BLaER1 (cell line): ENCODE results near the gene PICK1.
"Not testable (repeated sequence)": the region's sequence is repeated elsewhere in the genome, so short reads cannot be mapped to it uniquely, and the experiment has no call there.

Source experiments
- H3K27ac ChIP-seq: shearing (Covaris generic); formaldehyde crosslinking; 2 replicates; pipeline ENCODE4 v1.8.1; 2022
- H3K27me3 ChIP-seq: shearing (Covaris generic); formaldehyde crosslinking; 2 replicates; pipeline ENCODE4 v1.8.1; 2022
- H3K36me3 ChIP-seq: shearing (Covaris generic); formaldehyde crosslinking; 2 replicates; pipeline ENCODE4 v1.8.1; 2022
- H3K4me1 ChIP-seq: shearing (Covaris generic); formaldehyde crosslinking; 2 replicates; pipeline ENCODE4 v1.8.1; 2022
- H3K4me2 ChIP-seq: shearing (Covaris generic); formaldehyde crosslinking; 2 replicates; pipeline ENCODE4 v1.8.1; 2022
- H3K4me3 ChIP-seq: shearing (Covaris generic); formaldehyde crosslinking; 2 replicates; pipeline ENCODE4 v1.8.1; 2022
- H3K9ac ChIP-seq: shearing (Covaris generic); formaldehyde crosslinking; 2 replicates; pipeline ENCODE4 v1.8.1; 2022
- H3K9me3 ChIP-seq: shearing (Covaris generic); formaldehyde crosslinking; 2 replicates; pipeline ENCODE4 v1.8.1; 2022
- H4K20me1 ChIP-seq: shearing (Covaris generic); formaldehyde crosslinking; 2 replicates; pipeline ENCODE4 v1.8.1; 2022
- Cebpa-rat ChIP-seq: shearing (Covaris generic); IDR thresholded peaks from 2 replicates; pipeline ENCODE4 v1.8.1; 2022

PICK1 gene

DNA sequence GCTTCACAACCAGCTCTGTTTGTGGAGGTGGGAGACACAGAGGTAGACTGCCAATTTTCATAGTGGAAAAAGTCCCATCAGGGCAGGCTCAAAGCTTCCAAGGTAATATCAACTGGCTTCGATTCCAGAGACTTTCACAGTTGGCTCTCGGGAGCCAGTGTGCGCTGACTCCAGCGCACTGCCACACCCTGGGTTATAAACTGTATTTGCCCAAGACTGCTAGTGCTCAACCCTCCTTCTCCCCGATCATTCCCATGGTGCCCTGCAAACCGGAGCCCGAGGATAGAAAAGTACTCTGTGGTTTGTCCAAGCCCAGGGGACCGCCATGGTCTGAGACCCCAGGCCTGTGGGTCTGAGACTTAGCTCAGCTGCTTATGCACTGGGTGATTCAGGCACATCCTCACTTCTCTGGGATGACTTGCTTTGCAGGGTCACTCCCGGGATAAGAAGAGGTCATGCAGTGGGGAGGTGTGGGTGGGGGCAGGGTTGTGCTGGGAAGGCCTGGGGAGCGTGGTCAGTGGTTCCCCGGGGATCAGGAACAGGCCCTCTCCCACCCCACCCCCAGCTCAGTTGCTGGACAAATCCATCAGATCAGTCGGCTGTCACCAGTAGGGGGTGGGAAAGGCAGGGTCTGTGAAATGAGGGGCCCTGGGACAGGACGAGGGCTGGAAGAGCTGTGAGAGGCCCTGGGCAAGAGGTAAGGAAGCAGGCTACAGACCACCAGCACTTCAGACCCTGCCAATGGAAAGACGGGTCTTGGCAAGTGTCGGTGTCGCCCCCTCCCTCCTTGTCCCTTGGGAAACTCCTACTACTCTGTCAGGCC lies 26.7 kb upstream of the PICK1 start:
- no peak overlapping the region for H3K4me3 ChIP-seq
- no peaks in the 10 kb centered on the region for H4K20me1 ChIP-seq
- H3K4me2 ChIP-seq: peak overlapping the region; percentile 73
- H3K36me3 ChIP-seq: no peaks in the 10 kb centered on the region
- 0 out of 2 replicates have a peak overlapping the region, but pooled peaks have one; percentile 5 for H3K9ac ChIP-seq
- no peak for TF ChIP-seq Cebpa-rat
- no peaks in the 10 kb centered on the region for H3K27me3 ChIP-seq
- no peaks in the 10 kb centered on the region for H3K9me3 ChIP-seq
- no peak overlapping the region for H3K27ac ChIP-seq
- H3K4me1 ChIP-seq: peaks cover 57% of the 10 kb centered on the region

DNA sequence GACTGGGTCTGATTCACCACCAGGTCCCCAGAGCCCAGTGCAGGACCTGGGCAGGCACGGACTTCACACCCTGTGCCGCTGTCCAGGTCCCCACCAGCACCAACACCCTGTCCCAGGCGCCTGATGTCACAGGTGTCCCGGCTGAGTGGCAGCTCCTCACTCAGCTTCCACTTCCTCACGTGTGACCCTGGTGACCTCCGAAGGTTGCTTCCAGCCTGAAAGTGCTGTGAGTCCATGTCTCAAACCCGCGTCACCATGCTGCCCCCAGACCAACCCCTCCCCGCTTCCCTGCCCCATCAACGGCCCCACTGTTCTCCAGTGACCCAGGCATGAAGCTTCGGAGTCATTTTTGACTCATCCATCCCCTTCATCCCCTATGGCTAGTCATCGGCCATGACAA lies 25.7 kb upstream of the PICK1 start:
- peak overlapping the region; percentile 73 for H3K4me2 ChIP-seq
- no peaks in the 10 kb centered on the region for H4K20me1 ChIP-seq
- H3K4me3 ChIP-seq: no peak overlapping the region
- no peak overlapping the region for H3K27ac ChIP-seq
- no peaks in the 10 kb centered on the region for H3K36me3 ChIP-seq
- no peaks in the 10 kb centered on the region for H3K27me3 ChIP-seq
- H3K4me1 ChIP-seq: peaks cover 61% of the 10 kb centered on the region
- H3K9ac ChIP-seq: no peak overlapping the region
- no peak for TF ChIP-seq Cebpa-rat
- no peaks in the 10 kb centered on the region for H3K9me3 ChIP-seq

DNA sequence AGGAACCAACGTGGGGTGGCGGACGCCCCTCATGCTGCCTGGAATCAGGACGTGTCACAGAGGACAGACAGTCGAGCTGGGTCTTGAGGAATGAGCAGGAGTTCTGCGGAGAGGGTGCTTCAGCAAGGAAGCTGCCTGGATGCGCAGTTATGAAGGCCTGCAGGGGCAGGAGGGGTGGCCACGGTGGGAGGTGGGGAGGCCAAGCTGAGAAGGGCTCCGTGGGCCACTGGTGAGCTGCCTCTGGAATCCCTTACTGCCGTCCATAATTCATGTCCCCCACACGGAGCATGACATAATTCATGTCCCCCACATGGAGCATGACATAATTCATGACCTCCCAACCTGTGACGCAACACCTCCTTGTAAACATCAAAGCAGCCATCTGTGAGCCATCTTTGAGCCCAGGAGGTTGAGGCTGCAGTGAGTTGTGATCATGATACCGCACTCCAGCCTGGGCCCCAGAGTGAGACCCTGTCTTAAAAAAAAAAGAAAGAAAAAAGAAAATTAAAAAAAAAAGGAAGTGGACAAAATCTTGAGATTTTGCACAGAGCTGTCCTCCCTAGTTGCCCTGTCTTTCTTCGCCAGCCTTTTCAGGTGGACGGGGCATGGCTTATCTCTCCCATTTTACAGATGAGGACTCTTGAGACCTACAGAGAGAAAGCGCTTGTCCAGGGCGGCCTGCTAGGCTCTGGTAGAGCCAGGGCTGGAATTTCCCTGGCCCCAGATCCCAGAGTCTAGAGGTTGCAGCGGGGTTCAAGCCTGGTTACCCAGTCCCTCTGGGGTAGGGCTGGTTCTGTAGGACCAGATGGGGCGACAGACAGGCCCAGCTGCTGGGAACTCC lies 24.3 kb upstream of the PICK1 start:
- H3K36me3 ChIP-seq: no peaks in the 10 kb centered on the region
- peak overlapping the region; percentile 59; the same call in 1 of the 2 replicates for H3K27ac ChIP-seq
- H3K4me3 ChIP-seq: no peak overlapping the region
- no peaks in the 10 kb centered on the region for H3K9me3 ChIP-seq
- no peaks in the 10 kb centered on the region for H4K20me1 ChIP-seq
- peak overlapping the region; percentile 72 for H3K4me2 ChIP-seq
- peaks cover 64% of the 10 kb centered on the region for H3K4me1 ChIP-seq
- H3K27me3 ChIP-seq: no peaks in the 10 kb centered on the region
- TF ChIP-seq Cebpa-rat: peak; percentile 74; the same call in 1 of the 2 replicates
- H3K9ac ChIP-seq: no peak overlapping the region

DNA sequence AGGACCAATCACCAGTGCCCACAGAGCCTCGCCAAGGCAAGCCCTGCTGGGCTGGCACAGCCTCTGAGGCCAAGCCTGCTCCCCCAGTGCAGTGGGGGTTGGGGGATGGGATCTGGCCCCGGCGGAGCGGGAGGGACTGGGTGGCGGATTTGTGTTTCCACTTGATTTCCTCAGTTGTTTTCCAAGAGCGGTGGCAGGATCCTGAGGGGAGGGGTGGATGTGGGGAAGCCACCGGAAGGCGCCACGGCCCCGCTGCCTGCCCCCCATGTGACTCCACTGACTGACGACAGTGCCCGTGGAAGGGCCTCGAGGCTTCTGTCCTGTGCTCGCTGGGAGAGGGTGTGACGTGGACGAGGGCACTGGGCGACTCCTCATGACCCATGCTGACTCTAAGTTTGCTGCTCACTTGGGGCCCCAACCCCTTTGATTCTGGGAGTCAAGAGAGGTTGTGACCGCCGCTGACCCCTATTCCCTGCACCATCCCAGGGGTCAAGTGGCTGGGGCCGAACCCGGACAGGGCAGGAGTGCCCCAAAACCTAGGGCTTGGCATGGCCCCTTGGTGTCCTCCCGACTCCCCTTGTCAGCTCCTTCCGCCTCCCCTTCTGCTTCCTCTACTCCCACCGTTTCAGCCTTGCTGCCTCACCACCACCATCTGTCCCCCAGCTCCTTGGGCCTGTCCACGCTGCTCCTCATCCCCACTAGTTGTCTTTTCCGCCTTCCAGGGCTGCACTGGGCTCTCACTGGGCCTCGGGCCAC lies 23.5 kb upstream of the PICK1 start:
- Histone ChIP-seq H3K4me3 (no peak overlapping the region), H4K20me1 (no peaks in the 10 kb centered on the region), H3K9me3 (no peaks in the 10 kb centered on the region), H3K27me3 (no peaks in the 10 kb centered on the region), H3K9ac (no peak overlapping the region), H3K4me2 (peak overlapping the region; percentile 72), H3K27ac (peak overlapping the region; percentile 59; the same call in 1 of the 2 replicates), H3K4me1 (peaks cover 64% of the 10 kb centered on the region), H3K36me3 (no peaks in the 10 kb centered on the region)
- TF ChIP-seq Cebpa-rat: no peak

DNA sequence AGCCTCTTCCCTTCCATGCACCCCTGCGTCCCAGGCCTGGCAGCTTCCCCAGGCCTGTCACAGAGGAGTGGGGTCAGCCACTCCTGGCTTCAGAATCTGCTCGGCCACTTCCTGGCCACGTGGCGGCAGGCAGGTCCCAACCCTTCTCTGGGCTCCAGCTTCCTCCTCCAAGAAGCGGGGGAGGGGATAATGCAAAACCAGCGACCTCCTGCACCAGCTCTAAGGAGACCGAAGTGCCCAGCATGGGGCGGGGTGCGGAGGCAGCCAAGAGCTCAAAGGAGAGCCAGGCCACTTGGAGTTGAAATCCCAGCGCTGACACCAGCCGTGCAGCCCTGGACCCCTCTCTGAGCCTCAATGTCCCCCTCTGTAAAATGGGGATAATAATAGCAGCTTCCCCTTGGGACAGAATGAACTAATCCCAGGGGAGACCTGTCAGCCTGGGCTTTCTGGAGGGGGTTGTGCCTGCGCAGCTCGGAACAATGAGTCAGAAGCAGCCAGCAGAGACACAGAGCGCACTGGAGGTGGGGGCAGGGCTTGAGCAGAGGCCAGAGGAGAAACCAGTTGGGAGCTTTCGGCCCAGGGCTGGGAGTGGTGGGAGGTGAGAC lies 22.8 kb upstream of the PICK1 start:
- H3K9me3 ChIP-seq: no peaks in the 10 kb centered on the region
- peak overlapping the region; percentile 72 for H3K4me2 ChIP-seq
- H3K4me3 ChIP-seq: no peak overlapping the region
- H3K9ac ChIP-seq: no peak overlapping the region; the same call in 1 of the 2 replicates
- H4K20me1 ChIP-seq: no peaks in the 10 kb centered on the region
- H3K27ac ChIP-seq: peak overlapping the region; percentile 59; the same call in 1 of the 2 replicates
- no peaks in the 10 kb centered on the region for H3K27me3 ChIP-seq
- TF ChIP-seq Cebpa-rat: no peak
- peaks cover 64% of the 10 kb centered on the region for H3K4me1 ChIP-seq
- H3K36me3 ChIP-seq: no peaks in the 10 kb centered on the region

DNA sequence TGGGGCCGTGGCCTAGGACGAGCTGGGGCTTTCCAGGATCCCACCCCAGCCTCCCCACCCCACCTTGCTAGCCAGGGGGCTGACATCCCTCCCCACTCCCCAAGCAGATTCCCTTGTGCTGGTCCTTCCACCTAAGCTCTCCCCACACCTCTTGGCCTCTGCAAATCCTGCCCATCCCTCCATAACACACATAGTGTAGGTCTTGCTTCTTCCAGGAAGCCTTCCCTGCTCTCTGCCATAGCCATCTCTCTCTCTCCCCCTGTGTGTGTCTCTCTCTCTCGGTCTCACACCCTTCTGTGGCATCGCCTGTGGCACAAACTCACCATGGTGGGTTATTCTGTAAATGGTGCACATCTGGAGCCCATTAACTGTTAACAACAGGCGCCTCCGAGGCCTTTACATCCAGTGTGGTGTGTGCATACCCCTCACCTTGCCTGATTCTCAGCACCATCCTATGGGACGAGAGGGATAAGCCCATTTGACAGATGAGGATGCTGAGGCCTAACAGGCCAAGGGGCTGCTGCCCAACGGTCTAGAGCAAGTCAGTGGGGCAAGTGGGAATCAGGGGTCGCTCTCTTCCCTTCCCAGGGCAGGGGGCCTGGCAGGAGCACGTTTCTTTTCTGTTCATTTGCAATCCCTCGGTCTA lies 22.2 kb upstream of the PICK1 start:
- Histone ChIP-seq H3K36me3 (no peaks in the 10 kb centered on the region), H4K20me1 (no peaks in the 10 kb centered on the region), H3K4me3 (no peak overlapping the region), H3K27ac (peak overlapping the region; percentile 59; the same call in 1 of the 2 replicates), H3K4me1 (peaks cover 58% of the 10 kb centered on the region), H3K27me3 (no peaks in the 10 kb centered on the region), H3K9ac (peak overlapping the region; percentile 32; the same call in 1 of the 2 replicates), H3K9me3 (no peaks in the 10 kb centered on the region), H3K4me2 (peak overlapping the region; percentile 72)
- no peak for TF ChIP-seq Cebpa-rat

DNA sequence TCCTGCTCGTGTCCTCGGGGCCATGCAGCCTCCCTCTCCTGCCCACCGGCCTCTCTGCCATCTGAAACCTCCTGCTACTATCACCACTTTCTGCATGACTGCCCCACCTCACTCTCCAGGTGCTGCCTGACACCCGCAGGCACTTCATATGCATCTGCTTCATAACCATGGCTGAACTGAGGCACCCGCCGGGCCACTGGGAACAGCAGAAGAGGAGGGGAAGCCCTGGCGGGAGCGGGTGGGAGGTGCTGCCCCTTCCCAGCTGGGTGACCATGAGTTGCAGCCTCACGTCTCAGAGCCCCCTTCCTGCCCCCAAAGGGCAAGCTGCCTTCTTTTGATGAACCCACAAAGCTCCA lies 21.7 kb upstream of the PICK1 start:
- Histone ChIP-seq H4K20me1 (no peaks in the 10 kb centered on the region), H3K4me1 (peaks cover 53% of the 10 kb centered on the region), H3K36me3 (no peaks in the 10 kb centered on the region), H3K9ac (peak overlapping the region; percentile 32; the same call in 1 of the 2 replicates), H3K9me3 (no peaks in the 10 kb centered on the region), H3K27ac (no peak overlapping the region; the same call in 1 of the 2 replicates), H3K4me3 (no peak overlapping the region), H3K27me3 (no peaks in the 10 kb centered on the region), H3K4me2 (peak overlapping the region; percentile 72)
- TF ChIP-seq Cebpa-rat: no peak

DNA sequence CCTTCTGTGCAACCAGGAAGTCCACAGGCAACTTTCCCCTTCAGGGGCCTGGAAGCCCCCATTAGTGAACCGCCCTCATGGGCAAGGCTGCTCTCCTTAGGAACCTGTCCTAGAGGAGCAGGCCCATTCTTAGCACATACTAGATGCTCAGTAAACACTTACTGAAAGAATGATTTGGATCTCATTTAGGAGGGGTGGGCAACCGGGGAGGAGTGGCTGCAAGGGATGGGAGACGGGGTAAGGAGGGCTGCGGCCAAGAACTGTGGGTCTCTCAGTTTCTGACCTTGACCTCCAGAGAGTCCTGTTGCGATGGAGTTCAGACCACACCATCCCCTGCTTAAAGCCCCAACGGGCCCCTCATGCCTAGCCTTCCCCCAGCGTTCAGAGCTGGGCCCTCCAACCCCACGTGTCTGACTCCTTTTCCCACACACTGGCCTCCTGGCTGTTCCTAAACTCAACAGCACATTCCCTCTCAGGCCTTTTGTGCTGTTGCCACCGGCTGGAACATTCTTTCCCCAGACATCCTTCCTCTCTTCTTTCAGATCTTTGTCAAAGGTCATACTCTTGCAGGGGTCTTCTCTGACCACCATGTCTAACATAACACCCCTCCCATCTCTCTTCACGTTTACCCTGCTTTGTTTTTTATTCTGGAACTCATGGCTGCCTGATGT lies 20.7 kb upstream of the PICK1 start:
- Histone ChIP-seq H3K4me3 (no peak overlapping the region), H3K4me2 (peak overlapping the region; percentile 72), H3K27ac (no peak overlapping the region), H3K9ac (no peak overlapping the region), H3K9me3 (no peaks in the 10 kb centered on the region), H4K20me1 (no peaks in the 10 kb centered on the region), H3K27me3 (no peaks in the 10 kb centered on the region), H3K36me3 (no peaks in the 10 kb centered on the region), H3K4me1 (peaks cover 46% of the 10 kb centered on the region)
- no peak for TF ChIP-seq Cebpa-rat

DNA sequence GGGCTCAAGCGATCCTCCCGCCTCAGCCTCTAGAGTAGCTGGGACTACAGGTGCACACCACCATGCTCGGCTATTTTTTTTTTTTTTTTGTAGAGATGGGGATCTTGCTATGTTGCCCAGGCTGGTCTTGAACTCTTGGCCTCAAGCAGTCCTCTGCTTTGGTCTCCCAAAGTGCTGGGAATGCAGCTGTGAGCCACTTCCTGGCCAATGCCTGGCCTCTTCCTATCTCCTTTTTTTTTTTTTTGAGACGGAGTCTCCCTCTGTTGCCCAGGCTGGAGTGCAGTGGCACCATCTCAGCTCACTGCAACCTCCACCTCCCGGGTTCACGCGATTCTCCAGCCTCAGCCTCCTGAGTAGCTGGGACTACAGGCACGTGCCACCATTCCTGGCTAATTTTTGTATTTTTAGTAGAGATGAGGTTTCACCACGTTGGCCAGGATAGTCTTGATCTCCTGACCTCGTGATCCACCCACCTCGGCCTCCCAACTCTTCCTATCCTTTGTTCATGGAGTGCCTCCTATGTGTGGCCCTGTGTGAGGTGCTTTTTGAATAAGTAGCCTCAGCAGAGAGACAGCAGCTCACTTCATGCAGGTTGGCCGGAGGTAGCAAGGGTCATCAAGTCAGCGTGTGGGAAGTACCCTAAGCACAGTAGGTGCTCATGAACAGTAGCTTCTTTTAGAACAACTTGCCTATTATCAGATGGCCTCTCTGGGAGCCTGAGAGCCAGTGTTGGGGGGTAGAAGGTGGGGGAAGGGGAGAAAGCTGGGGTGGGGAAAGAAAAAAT lies 19.6 kb upstream of the PICK1 start:
- not testable (repeated sequence) for H3K4me2 ChIP-seq, H3K27me3 ChIP-seq, H3K9ac ChIP-seq, H3K36me3 ChIP-seq, H3K27ac ChIP-seq, H3K4me3 ChIP-seq, H3K9me3 ChIP-seq, H4K20me1 ChIP-seq
- H3K4me1 ChIP-seq: peaks cover 54% of the 10 kb centered on the region
